ENCODE results near the gene NFATC3.

Gene NFATC3

GRCh38 chr16:68267612-68268405 is 182.6 kb downstream of the NFATC3 start:
- DNase-seq: no peak

GRCh38 chr16:68269793-68270192 is 184.6 kb downstream of the NFATC3 start:
- no peak for DNase-seq

- DNase-seq: no peak
Observed at GRCh38 chr16:68270353-68270752, 185.2 kb downstream of the NFATC3 start.

GRCh38 chr16:68272507-68273209 is 187.5 kb downstream of the NFATC3 start:
- no peak for DNase-seq

- no peak for DNase-seq
Observed at GRCh38 chr16:68273459-68273858, 188.3 kb downstream of the NFATC3 start.

- DNase-seq: no peak
Observed at GRCh38 chr16:68273896-68274295, 188.7 kb downstream of the NFATC3 start.

- DNase-seq: no peak
Observed at GRCh38 chr16:68274441-68274840, 189.3 kb downstream of the NFATC3 start.

GRCh38 chr16:68275611-68276191 is 190.5 kb downstream of the NFATC3 start:
- DNase-seq: no peak

GRCh38 chr16:68276223-68276622 is 191.1 kb downstream of the NFATC3 start:
- no peak for DNase-seq

Measured in amygdala (tissue), 56 donors.